GM21367 (cell line): ENCODE measurements around the gene UNC45B.
"Not testable (repeated sequence)": the region's sequence is repeated elsewhere in the genome, so short reads cannot be mapped to it uniquely, and the experiment has no call there.

ENCODE experiments used
- ATAC-seq: cut with Tn5 transposase; IDR thresholded peaks from one replicate; pipeline ENCODE4 v1.9.1; 2021; ENCODE audit not compliant: unreplicated experiment

The UNC45B gene

GRCh38 chr17:35147375-35147905 lies at the start of gene UNC45B:
UNC45B (plus strand) TSS chr17:35147817; CDS start chr17:35148264, 447 bp downstream.
- ATAC-seq: no peak

GRCh38 chr17:35099908-35100307 lies 47.7 kb upstream of the UNC45B start:
- ATAC-seq: no peak

GRCh38 chr17:35101036-35101435 lies 46.6 kb upstream of the UNC45B start:
- ATAC-seq: no peak

GRCh38 chr17:35101725-35102124 lies 45.9 kb upstream of the UNC45B start:
- no peak for ATAC-seq

- no peak for ATAC-seq
Measured at GRCh38 chr17:35103271-35103670, 44.3 kb upstream of the UNC45B start.

GRCh38 chr17:35104844-35105450 lies 42.7 kb upstream of the UNC45B start:
- ATAC-seq: no peak

GRCh38 chr17:35110791-35111190 lies 36.8 kb upstream of the UNC45B start:
- ATAC-seq: not testable (repeated sequence)

- ATAC-seq: no peak
Measured at GRCh38 chr17:35116845-35117244, 30.8 kb upstream of the UNC45B start.

- no peak for ATAC-seq
Measured at GRCh38 chr17:35117984-35118383, 29.6 kb upstream of the UNC45B start.

- ATAC-seq: no peak
Measured at GRCh38 chr17:35119370-35120165, 28.0 kb upstream of the UNC45B start, which contains the start of gene RAD51D. RAD51D (minus strand) TSS chr17:35119860; CDS start chr17:35119613, 247 bp downstream.

GRCh38 chr17:35121315-35121714 lies 26.3 kb upstream of the UNC45B start, which contains the start of gene FNDC8:
FNDC8 (plus strand) TSS chr17:35121615; CDS start chr17:35121694, 79 bp downstream.
- no peak for ATAC-seq

- no peak for ATAC-seq
Measured at GRCh38 chr17:35127751-35128514, 19.7 kb upstream of the UNC45B start.

- ATAC-seq: no peak
Measured at GRCh38 chr17:35129154-35129972, 18.3 kb upstream of the UNC45B start.

GRCh38 chr17:35129973-35130351 lies 17.7 kb upstream of the UNC45B start:
- ATAC-seq: no peak

- ATAC-seq: no peak
Measured at GRCh38 chr17:35130392-35130791, 17.2 kb upstream of the UNC45B start.

GRCh38 chr17:35132099-35132498 lies 15.5 kb upstream of the UNC45B start:
- no peak for ATAC-seq

- no peak for ATAC-seq
Measured at GRCh38 chr17:35132816-35133550, 14.6 kb upstream of the UNC45B start.

GRCh38 chr17:35135322-35135721 lies 12.3 kb upstream of the UNC45B start:
- no peak for ATAC-seq

- ATAC-seq: no peak
Measured at GRCh38 chr17:35138218-35138617, 9.4 kb upstream of the UNC45B start.
